Liver (tissue), 3 donors: ENCODE measurements around the gene COL23A1.

ENCODE experiments used
- TF ChIP-seq, protein P1 (sequence below): IDR thresholded peaks from 2 replicates; pipeline ENCODE4 v1.6.1; 2016; ENCODE audit warnings: antibody characterized with exemption
- TF ChIP-seq, protein P2 (sequence below): fragments of 150-350 bp; IDR thresholded peaks from 2 replicates; pipeline ENCODE4 v1.5.1; 2017; ENCODE audit warnings: improper control_type of control experiment, low read depth, low read length; ENCODE audit not compliant: missing input control
- TF ChIP-seq, protein P3 (sequence below): IDR thresholded peaks from 2 replicates; pipeline ENCODE4 v1.6.1; 2016; ENCODE audit warnings: antibody characterized with exemption
- donor health status: healthy.
- donor health status: healthy.

DNA sequence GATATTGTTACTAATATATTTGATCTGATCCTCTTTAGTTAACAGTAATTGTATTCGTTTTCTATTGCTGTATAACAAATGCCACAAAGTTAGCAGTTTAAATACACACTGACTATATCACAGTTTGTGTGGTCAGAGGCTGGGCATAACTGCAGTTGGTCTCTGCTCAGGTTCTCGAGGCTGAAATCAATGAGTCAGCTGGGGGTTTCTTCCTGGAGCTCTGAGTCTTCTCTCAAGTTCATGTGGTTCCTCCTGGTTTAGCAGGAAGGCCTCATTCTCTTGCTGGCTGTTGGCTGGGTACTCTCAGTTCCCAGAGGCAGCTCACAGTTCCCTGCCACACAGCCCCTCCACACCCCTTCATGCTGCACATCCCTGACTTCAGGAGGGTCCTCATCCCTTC lies 20.7 kb downstream of the COL23A1 start:
- TF ChIP-seq, protein P1, sequence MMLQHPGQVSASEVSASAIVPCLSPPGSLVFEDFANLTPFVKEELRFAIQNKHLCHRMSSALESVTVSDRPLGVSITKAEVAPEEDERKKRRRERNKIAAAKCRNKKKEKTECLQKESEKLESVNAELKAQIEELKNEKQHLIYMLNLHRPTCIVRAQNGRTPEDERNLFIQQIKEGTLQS: no peak
- TF ChIP-seq, protein P2, sequence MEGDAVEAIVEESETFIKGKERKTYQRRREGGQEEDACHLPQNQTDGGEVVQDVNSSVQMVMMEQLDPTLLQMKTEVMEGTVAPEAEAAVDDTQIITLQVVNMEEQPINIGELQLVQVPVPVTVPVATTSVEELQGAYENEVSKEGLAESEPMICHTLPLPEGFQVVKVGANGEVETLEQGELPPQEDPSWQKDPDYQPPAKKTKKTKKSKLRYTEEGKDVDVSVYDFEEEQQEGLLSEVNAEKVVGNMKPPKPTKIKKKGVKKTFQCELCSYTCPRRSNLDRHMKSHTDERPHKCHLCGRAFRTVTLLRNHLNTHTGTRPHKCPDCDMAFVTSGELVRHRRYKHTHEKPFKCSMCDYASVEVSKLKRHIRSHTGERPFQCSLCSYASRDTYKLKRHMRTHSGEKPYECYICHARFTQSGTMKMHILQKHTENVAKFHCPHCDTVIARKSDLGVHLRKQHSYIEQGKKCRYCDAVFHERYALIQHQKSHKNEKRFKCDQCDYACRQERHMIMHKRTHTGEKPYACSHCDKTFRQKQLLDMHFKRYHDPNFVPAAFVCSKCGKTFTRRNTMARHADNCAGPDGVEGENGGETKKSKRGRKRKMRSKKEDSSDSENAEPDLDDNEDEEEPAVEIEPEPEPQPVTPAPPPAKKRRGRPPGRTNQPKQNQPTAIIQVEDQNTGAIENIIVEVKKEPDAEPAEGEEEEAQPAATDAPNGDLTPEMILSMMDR: no peak
- TF ChIP-seq, protein P3, sequence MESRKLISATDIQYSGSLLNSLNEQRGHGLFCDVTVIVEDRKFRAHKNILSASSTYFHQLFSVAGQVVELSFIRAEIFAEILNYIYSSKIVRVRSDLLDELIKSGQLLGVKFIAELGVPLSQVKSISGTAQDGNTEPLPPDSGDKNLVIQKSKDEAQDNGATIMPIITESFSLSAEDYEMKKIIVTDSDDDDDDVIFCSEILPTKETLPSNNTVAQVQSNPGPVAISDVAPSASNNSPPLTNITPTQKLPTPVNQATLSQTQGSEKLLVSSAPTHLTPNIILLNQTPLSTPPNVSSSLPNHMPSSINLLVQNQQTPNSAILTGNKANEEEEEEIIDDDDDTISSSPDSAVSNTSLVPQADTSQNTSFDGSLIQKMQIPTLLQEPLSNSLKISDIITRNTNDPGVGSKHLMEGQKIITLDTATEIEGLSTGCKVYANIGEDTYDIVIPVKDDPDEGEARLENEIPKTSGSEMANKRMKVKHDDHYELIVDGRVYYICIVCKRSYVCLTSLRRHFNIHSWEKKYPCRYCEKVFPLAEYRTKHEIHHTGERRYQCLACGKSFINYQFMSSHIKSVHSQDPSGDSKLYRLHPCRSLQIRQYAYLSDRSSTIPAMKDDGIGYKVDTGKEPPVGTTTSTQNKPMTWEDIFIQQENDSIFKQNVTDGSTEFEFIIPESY: no peak
